ENCODE results near the gene SSTR4.
"Not testable (repeated sequence)": the region's sequence is repeated elsewhere in the genome, so short reads cannot be mapped to it uniquely, and the experiment has no call there.

The SSTR4 gene

DNA sequence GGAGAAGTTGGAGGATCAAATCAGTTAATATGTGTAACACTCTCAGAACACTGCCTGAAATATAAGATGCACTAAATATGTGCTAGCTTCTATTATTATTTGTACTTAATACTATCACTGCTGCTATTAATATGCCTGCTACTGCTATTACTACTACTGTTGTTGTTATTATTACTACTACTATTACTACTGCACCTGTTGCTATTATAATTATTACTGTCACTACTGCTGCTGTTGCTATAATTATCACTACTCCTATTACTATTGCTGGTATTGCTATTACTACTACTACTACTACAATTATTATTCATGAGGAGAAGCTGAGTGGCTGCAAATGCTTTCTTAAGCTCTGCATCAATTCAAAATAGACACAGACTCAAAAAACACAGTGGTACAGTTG, 16.7 kb upstream of the SSTR4 start:
- no peak for DNase-seq (ENCODE audit: low read depth)

DNA sequence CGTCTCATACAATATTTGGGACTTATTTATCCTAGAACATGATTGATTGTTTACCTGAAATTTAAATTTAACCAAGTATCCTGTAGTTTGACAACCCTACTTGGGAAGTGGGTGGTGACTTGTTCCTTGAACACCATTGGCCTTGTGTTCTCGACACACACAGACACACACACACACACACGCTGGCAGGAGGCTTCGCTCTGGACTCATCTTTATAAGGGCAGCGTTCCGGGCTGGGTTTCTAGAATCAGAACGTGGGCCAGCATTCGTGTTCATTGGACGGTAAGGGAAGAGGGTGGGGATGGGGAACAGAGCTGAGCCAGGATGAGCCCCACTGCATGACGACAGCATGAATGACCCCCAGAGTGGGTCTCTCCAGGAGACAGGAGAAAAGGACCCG, 16.2 kb upstream of the SSTR4 start:
- no peak for DNase-seq (ENCODE audit: low read depth)

- no peak for DNase-seq (ENCODE audit: low read depth)
Measured at GRCh38 chr20:23019403-23019802, 15.7 kb upstream of the SSTR4 start.

DNA sequence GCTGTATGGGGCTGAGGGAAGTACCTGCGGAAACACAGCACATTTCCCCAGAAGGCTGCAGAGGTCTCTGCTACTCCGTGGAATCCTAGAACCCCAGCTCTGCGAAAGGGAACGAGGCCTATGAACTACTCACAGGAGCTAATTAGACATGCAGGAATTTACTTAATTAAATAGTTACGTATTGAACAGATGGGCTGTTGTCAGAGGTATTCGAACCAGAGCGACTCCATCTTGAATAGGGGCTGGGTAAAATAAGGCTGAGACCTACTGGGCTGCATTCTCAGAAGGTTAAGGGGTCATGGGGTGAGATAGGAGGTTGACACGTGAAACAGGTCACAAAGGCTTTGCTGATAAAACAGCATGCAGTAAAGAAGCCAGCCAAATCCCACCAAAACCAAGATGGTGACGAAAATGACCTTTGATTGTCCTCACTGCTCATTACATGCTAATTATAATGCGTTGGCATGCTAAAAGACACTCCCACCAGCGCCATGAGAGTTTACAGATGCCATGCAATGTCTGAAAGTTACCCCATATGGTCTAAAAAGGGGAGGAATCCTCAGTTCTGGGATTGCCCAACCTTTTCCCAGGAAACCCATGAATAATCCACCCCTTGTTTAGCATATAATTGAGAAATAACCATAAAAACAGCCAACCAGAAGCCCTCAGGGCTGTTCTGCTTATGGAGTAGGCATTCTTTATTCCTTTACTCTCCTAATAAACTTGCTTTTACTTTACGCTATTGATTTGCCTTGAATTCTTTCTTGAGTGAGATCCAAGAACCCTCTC, 14.7 kb upstream of the SSTR4 start:
- no peak for DNase-seq (ENCODE audit: low read depth)

- no peak for DNase-seq (ENCODE audit: low read depth)
Measured at GRCh38 chr20:23021541-23021940, 13.6 kb upstream of the SSTR4 start.

DNA sequence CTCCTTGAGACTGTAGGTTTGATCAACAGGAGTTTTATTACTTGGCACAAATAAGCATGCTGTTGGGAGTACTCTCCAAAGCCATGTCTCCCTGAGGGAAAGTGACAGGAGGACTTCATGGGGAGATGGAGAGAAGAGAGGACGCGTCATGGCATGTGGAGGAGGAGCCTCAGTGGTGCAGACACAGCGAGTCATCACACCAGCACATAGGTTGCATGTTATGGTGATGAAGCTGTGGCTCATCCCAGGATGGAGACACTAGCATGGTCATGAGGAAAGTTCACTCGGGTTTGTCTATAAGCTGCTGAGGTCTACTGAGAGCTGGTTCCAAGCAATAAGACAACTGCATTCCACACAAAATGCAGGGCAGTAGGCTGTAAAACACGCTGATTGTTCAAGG, 13.2 kb upstream of the SSTR4 start:
- no peak for DNase-seq (ENCODE audit: low read depth)

GRCh38 chr20:23022849-23023248, 12.3 kb upstream of the SSTR4 start:
- no peak for DNase-seq (ENCODE audit: low read depth)

DNA sequence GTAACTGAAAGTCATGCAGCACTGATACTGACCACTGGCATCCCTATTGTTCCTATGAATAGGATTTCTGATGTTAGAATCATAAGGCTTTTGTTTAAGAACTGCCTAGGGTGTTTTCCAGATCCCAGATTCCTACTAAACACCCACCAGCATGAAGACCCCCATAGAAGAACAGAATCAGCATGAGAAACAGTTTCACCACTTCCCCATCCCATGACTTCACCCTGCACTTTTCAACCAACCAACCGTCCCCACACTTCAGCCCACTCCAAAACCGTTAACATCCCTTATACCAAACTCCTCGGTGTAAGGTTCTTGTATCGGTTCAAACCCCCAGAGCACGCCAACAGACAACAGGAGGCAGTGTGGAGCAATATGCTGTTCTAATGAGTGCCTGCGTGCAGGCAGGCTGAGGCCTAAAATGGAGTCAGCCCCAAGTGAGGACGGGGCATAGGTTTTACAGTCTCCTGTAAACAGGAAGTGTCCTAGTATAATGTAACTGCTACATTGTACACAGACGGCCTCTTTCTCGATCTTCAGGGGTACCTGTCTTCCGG, 11.4 kb upstream of the SSTR4 start:
- DNase-seq (ENCODE audit: low read depth) = no peak

- DNase-seq (ENCODE audit: low read depth) = no peak
Measured at GRCh38 chr20:23024701-23025100, 10.4 kb upstream of the SSTR4 start.

DNA sequence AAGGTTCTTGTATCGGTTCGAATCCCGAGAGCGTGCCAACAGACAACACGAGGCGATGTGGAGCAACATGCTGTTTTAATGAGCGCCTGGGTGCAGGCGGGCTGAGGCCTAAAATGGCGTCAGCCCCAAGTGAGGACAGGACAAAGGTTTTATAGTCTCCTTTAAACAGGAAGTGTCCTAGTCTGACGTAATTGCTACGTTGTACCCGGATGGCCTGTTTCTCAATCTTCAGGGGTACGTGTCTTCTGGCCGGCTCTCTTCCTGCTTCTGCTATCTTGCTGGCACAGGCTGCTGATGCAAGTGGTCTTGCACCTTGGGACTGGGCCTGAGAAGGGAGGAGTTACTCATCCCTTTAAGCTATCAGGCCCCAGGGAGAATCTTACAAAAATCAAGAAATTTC, 9.6 kb upstream of the SSTR4 start:
- DNase-seq (ENCODE audit: low read depth) = not testable (repeated sequence)

DNA sequence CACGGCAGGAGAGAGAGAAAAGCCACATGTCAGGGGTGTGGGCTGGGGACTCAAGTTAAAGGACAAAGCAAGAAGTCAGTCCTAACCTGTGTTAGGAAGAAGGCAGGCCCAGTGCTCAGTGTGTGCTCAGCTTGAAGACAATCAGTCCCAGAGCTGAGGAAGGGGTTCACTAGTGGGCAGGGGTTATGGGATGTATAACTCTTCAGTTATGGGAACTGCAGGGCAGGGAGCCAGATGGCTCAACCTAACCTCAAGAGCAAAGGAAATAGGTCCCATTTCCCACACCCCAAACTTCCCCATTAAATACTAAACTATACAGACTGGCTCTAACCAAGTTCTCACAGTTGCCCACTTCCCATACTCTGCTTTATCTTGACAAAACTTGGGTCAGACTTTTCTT, 7.4 kb upstream of the SSTR4 start:
- DNase-seq (ENCODE audit: low read depth) = no peak

GRCh38 chr20:23028392-23028791, 6.7 kb upstream of the SSTR4 start:
- no peak for DNase-seq (ENCODE audit: low read depth)

- DNase-seq (ENCODE audit: low read depth) = no peak
Measured at GRCh38 chr20:23029324-23029723, 5.8 kb upstream of the SSTR4 start.

- DNase-seq (ENCODE audit: low read depth) = no peak
Measured at GRCh38 chr20:23031346-23031745, 3.8 kb upstream of the SSTR4 start.

DNA sequence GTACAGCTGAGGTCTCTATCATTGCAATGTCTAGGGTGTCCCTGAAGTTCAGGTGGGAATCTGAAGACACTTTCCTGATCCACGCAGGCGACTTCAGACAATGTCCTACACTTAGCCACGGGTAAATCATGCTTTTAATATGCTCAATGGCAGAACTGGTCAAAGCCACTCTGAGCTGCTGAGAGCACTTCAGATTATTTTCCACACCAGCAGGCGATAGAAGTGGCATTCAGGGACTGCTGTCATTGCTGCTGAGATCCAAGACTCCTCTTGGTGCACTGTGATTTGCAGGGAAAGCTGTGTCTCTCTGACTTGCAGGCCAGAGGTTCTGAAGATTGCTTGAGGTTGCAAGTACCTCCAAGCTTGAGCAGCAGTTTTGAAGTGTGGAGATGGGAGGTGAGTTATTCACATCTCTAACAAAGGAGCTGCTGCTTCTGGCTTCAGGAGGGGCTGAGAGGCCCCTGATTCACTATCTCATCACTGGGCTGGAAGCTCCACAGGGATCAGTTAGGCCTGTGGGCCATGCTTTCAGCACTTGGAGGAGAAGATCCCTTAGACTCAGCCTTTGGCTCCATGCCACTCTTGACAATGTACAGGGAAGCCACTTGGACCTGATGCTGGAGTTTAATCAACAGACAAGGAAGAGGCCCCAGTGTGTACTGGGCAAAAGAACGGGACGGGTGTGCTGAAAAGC, 2.9 kb upstream of the SSTR4 start:
- no peak for DNase-seq (ENCODE audit: low read depth)

DNA sequence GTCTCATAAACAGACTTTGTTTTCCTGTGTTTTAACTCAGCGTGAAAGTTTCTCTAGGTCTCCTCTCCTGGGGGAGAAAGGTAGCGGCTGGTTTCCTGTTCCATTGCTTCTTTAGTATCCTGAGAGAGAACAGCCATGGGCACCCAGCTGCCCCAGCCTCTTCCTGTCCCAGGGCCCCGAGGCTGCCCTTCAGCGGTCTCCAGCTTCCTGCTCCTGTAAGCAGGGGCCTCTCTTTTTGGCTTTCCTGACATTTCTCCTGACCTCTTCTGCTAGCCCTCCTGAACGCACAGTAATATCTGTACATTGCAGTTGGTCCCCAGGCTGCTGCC, 2.4 kb upstream of the SSTR4 start:
- no peak for DNase-seq (ENCODE audit: low read depth)

GRCh38 chr20:23033918-23034317, 1.2 kb upstream of the SSTR4 start:
- DNase-seq (ENCODE audit: low read depth) = no peak

DNA sequence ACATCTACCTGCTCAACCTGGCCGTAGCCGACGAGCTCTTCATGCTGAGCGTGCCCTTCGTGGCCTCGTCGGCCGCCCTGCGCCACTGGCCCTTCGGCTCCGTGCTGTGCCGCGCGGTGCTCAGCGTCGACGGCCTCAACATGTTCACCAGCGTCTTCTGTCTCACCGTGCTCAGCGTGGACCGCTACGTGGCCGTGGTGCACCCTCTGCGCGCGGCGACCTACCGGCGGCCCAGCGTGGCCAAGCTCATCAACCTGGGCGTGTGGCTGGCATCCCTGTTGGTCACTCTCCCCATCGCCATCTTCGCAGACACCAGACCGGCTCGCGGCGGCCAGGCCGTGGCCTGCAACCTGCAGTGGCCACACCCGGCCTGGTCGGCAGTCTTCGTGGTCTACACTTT, 619 bp downstream of the SSTR4 start:
- DNase-seq (ENCODE audit: low read depth) = no peak

- DNase-seq (ENCODE audit: low read depth) = no peak
Measured at GRCh38 chr20:23036371-23036770, 1.3 kb downstream of the SSTR4 start.

GRCh38 chr20:23037017-23037481, 1.9 kb downstream of the SSTR4 start:
- no peak for DNase-seq (ENCODE audit: low read depth)

- DNase-seq (ENCODE audit: low read depth) = no peak
Measured at GRCh38 chr20:23039136-23039875, 4.2 kb downstream of the SSTR4 start.

- DNase-seq (ENCODE audit: low read depth) = no peak
Measured at GRCh38 chr20:23039885-23040508, 4.9 kb downstream of the SSTR4 start.
